GM12892 (cell line): ENCODE measurements around the gene CAMSAP3.
A peak's percentile ranks its signal among the peaks of the same experiment; 100 is the strongest.

Experiments
- POLR2A ChIP-seq: IDR thresholded peaks from 2 replicates; pipeline ENCODE4 v1.6.1; 2011; ENCODE audit warnings: low read depth, low read length, control low read depth
- POLR2AphosphoS5 ChIP-seq: IDR thresholded peaks from 2 replicates; pipeline ENCODE4 v1.6.1; 2011; ENCODE audit warnings: low read depth, low read length, control low read depth

DNA sequence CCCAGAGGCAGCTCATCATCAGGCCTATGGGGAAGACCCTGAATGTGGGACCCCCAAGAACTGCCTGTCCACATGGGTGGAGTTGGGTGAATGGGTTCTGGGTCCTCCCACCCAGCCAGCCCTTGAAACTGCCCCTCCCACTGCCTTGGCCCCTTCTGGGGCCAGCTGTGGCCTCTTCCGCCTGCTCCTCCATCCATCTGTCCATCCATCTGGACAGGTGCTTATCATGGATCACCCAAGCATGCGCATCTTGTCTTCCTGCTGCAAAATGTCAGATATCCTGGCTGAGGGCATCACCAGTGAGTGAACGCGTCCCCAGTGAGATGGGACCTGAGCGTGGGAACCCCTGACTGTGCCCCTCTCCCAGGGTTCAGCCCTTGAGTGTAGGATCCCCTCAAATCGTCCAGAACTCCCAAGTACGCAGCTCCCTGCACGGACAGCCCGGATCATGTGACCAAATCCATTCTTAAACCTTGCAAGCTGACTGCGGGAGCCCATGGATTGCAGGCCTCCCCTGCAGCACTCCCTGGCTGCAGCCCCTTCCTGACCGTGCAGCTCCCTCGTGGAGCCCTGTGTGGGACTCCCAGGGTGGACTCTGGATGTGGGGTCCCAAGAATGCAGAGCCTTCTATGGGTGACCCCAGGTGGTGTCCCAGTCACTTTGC lies 43.3 kb downstream of the CAMSAP3 start:
- 0 out of 2 replicates have a peak, but pooled peaks have one; percentile 18 for TF ChIP-seq POLR2AphosphoS5
- no peak for TF ChIP-seq POLR2A
